Raji (cell line): Measurements from ENCODE around the gene GBGT1.
A peak's percentile ranks its signal among the peaks of the same experiment; 100 is the strongest.

Experiments used
- POLR2A ChIP-seq: IDR thresholded peaks from 2 replicates; pipeline ENCODE4 v1.6.1; 2011; ENCODE audit warnings: low read depth, low read length, control low read depth; ENCODE audit not compliant: insufficient read depth

Gene GBGT1

GRCh38 chr9:133125941-133126696 is 37.6 kb downstream of the GBGT1 start:
- TF ChIP-seq POLR2A, result no peak

- TF ChIP-seq POLR2A, result no peak
Measured at GRCh38 chr9:133124907-133125275, 38.8 kb downstream of the GBGT1 start.

GRCh38 chr9:133124123-133124906 is 39.4 kb downstream of the GBGT1 start:
- no peak for TF ChIP-seq POLR2A

- TF ChIP-seq POLR2A, result no peak
Measured at GRCh38 chr9:133122935-133123611, 40.6 kb downstream of the GBGT1 start.

GRCh38 chr9:133122605-133122934 is 41.1 kb downstream of the GBGT1 start:
- TF ChIP-seq POLR2A, result no peak

- no peak for TF ChIP-seq POLR2A
Measured at GRCh38 chr9:133121915-133122550, 41.7 kb downstream of the GBGT1 start.

- peak; percentile 61 for TF ChIP-seq POLR2A
Measured at GRCh38 chr9:133121198-133121914, 42.4 kb downstream of the GBGT1 start, which contains the start of gene RALGDS. Gene RALGDS (minus strand): TSS chr9:133121240. CDS start chr9:133121154, 86 bp downstream.

GRCh38 chr9:133120501-133121197 is 43.1 kb downstream of the GBGT1 start:
- 0 out of 2 replicates have a peak, but pooled peaks have one; percentile 43 for TF ChIP-seq POLR2A

GRCh38 chr9:133119846-133120500 is 43.7 kb downstream of the GBGT1 start:
- TF ChIP-seq POLR2A, result no peak

GRCh38 chr9:133119103-133119845 is 44.4 kb downstream of the GBGT1 start:
- TF ChIP-seq POLR2A, result no peak

GRCh38 chr9:133118568-133118967 is 45.1 kb downstream of the GBGT1 start:
- TF ChIP-seq POLR2A, result no peak

- TF ChIP-seq POLR2A, result no peak
Measured at GRCh38 chr9:133118179-133118520, 45.6 kb downstream of the GBGT1 start.
